ENCODE results near the gene TSPAN17. TPM values are rescaled to one million over a fixed set of nuclear protein-coding genes. Genes with fewer than 3 reads are reported as not detected.

The TSPAN17 gene
- polyA plus RNA-seq, 4 donors: 20.7 to 35.2 (median 24.2) TPM

GRCh38 chr5:176625966-176626875 is 21.1 kb upstream of the TSPAN17 start:
- Histone ChIP-seq H3K27me3 (ENCODE audit: control insufficient read depth in 3 of 3, insufficient read depth in 3 of 3, low read length in 3 of 3) (peaks cover 9 to 82% (median 38%) of the 10 kb centered on the region in 3 donors), H3K4me1 (ENCODE audit: control insufficient read depth in 3 of 3, insufficient read depth in 2 of 3, low read depth in 1 of 3, low read length in 2 of 3) (peaks cover 0 to 10% (median 5%) of the 10 kb centered on the region in 3 donors), H3K36me3 (ENCODE audit: control insufficient read depth in 3 of 3, insufficient read depth in 2 of 3, low read depth in 1 of 3, low read length in 3 of 3) (no peaks in the 10 kb centered on the region), H3K4me3 (ENCODE audit: low read depth in 1 of 3, low read length in 3 of 3) (no peak overlapping the region), H3K27ac (ENCODE audit: low read depth in 1 of 3, low read length in 2 of 3) (no peak overlapping the region), H3K9me3 (ENCODE audit: control insufficient read depth in 2 of 2, insufficient read depth in 1 of 2, low read depth in 1 of 2, low read length in 1 of 2) (no peaks in the 10 kb centered on the region)
- 17 to 35% (median 32%) methylated on average over 25 of the region's 25 CpGs for WGBS, 3 donors
- FAIRE-seq (no peak), DNase-seq (peak in 1 of 2 donors; percentile 63)

GRCh38 chr5:176626876-176627236 is 20.4 kb upstream of the TSPAN17 start:
- no peak overlapping the region for H3K27ac ChIP-seq (ENCODE audit: low read depth in 1 of 3, low read length in 2 of 3)
- H3K4me1 ChIP-seq (ENCODE audit: control insufficient read depth in 3 of 3, insufficient read depth in 2 of 3, low read depth in 1 of 3, low read length in 2 of 3): peaks cover 0 to 10% (median 5%) of the 10 kb centered on the region in 3 donors
- no peak overlapping the region for H3K4me3 ChIP-seq (ENCODE audit: low read depth in 1 of 3, low read length in 3 of 3)
- H3K27me3 ChIP-seq (ENCODE audit: control insufficient read depth in 3 of 3, insufficient read depth in 3 of 3, low read length in 3 of 3): peaks cover 9 to 82% (median 42%) of the 10 kb centered on the region in 3 donors
- DNase-seq (no peak), FAIRE-seq (no peak)
- H3K36me3 ChIP-seq (ENCODE audit: control insufficient read depth in 3 of 3, insufficient read depth in 2 of 3, low read depth in 1 of 3, low read length in 3 of 3): no peaks in the 10 kb centered on the region
- H3K9me3 ChIP-seq (ENCODE audit: control insufficient read depth in 2 of 2, insufficient read depth in 1 of 2, low read depth in 1 of 2, low read length in 1 of 2): no peaks in the 10 kb centered on the region
- WGBS, 3 donors: 12 to 33% (median 29%) methylated on average over 7 of the region's 7 CpGs

- 57 to 75% (median 61%) methylated on average over 5 of the region's 5 CpGs for WGBS, 3 donors
- FAIRE-seq: no peak
- H3K27me3 ChIP-seq (ENCODE audit: control insufficient read depth in 3 of 3, insufficient read depth in 3 of 3, low read length in 3 of 3): peaks cover 9 to 80% (median 42%) of the 10 kb centered on the region in 3 donors
Observed at GRCh38 chr5:176627582-176627981, 19.7 kb upstream of the TSPAN17 start.

GRCh38 chr5:176628406-176629228 is 18.7 kb upstream of the TSPAN17 start:
- 37 to 47% (median 44%) methylated on average over 13 of the region's 13 CpGs for WGBS, 3 donors
- DNase-seq: no peak
- H3K27ac ChIP-seq (ENCODE audit: low read depth in 1 of 3, low read length in 2 of 3): no peak overlapping the region
- H3K27me3 ChIP-seq (ENCODE audit: control insufficient read depth in 3 of 3, insufficient read depth in 3 of 3, low read length in 3 of 3): peaks cover 9 to 81% (median 46%) of the 10 kb centered on the region in 3 donors
- no peaks in the 10 kb centered on the region for H3K36me3 ChIP-seq (ENCODE audit: control insufficient read depth in 3 of 3, insufficient read depth in 2 of 3, low read depth in 1 of 3, low read length in 3 of 3)
- no peak for FAIRE-seq
- peaks cover 0 to 10% (median 5%) of the 10 kb centered on the region in 3 donors for H3K4me1 ChIP-seq (ENCODE audit: control insufficient read depth in 3 of 3, insufficient read depth in 2 of 3, low read depth in 1 of 3, low read length in 2 of 3)
- H3K4me3 ChIP-seq (ENCODE audit: low read depth in 1 of 3, low read length in 3 of 3): no peak overlapping the region
- H3K9me3 ChIP-seq (ENCODE audit: control insufficient read depth in 2 of 2, insufficient read depth in 1 of 2, low read depth in 1 of 2, low read length in 1 of 2): no peaks in the 10 kb centered on the region

More at GRCh38 chr5:176627582-176627981, 19.7 kb upstream of the TSPAN17 start:
- DNase-seq: no peak
- Histone ChIP-seq H3K4me3 (ENCODE audit: low read depth in 1 of 3, low read length in 3 of 3) (no peak overlapping the region), H3K36me3 (ENCODE audit: control insufficient read depth in 3 of 3, insufficient read depth in 2 of 3, low read depth in 1 of 3, low read length in 3 of 3) (no peaks in the 10 kb centered on the region), H3K9me3 (ENCODE audit: control insufficient read depth in 2 of 2, insufficient read depth in 1 of 2, low read depth in 1 of 2, low read length in 1 of 2) (no peaks in the 10 kb centered on the region), H3K27ac (ENCODE audit: low read depth in 1 of 3, low read length in 2 of 3) (no peak overlapping the region), H3K4me1 (ENCODE audit: control insufficient read depth in 3 of 3, insufficient read depth in 2 of 3, low read depth in 1 of 3, low read length in 2 of 3) (peaks cover 0 to 10% (median 5%) of the 10 kb centered on the region in 3 donors)

- Histone ChIP-seq H3K9me3 (ENCODE audit: control insufficient read depth in 2 of 2, insufficient read depth in 1 of 2, low read depth in 1 of 2, low read length in 1 of 2) (no peaks in the 10 kb centered on the region), H3K4me1 (ENCODE audit: control insufficient read depth in 3 of 3, insufficient read depth in 2 of 3, low read depth in 1 of 3, low read length in 2 of 3) (peaks cover 0 to 10% (median 5%) of the 10 kb centered on the region in 3 donors), H3K27ac (ENCODE audit: low read depth in 1 of 3, low read length in 2 of 3) (no peak overlapping the region), H3K36me3 (ENCODE audit: control insufficient read depth in 3 of 3, insufficient read depth in 2 of 3, low read depth in 1 of 3, low read length in 3 of 3) (no peaks in the 10 kb centered on the region), H3K27me3 (ENCODE audit: control insufficient read depth in 3 of 3, insufficient read depth in 3 of 3, low read length in 3 of 3) (peaks cover 9 to 80% (median 46%) of the 10 kb centered on the region in 3 donors), H3K4me3 (ENCODE audit: low read depth in 1 of 3, low read length in 3 of 3) (no peak overlapping the region)
- 8 to 12% (median 11%) methylated on average over 32 to 34 of the region's 34 CpGs for WGBS, 3 donors
- FAIRE-seq (no peak), DNase-seq (no peak)
Observed at GRCh38 chr5:176629317-176629852, 17.9 kb upstream of the TSPAN17 start.

- H3K9me3 ChIP-seq (ENCODE audit: control insufficient read depth in 2 of 2, insufficient read depth in 1 of 2, low read depth in 1 of 2, low read length in 1 of 2): no peaks in the 10 kb centered on the region
- H3K27me3 ChIP-seq (ENCODE audit: control insufficient read depth in 3 of 3, insufficient read depth in 3 of 3, low read length in 3 of 3): peaks cover 9 to 79% (median 46%) of the 10 kb centered on the region in 3 donors
- DNase-seq: peak in 1 of 2 donors; percentile 66
- H3K36me3 ChIP-seq (ENCODE audit: control insufficient read depth in 3 of 3, insufficient read depth in 2 of 3, low read depth in 1 of 3, low read length in 3 of 3): no peaks in the 10 kb centered on the region
- peak within 1 kb of the TSS in 2 of 3 donors; percentile 15 to 18 for H3K4me3 ChIP-seq (ENCODE audit: low read depth in 1 of 3, low read length in 3 of 3)
- H3K4me1 ChIP-seq (ENCODE audit: control insufficient read depth in 3 of 3, insufficient read depth in 2 of 3, low read depth in 1 of 3, low read length in 2 of 3): peaks cover 0 to 10% (median 5%) of the 10 kb centered on the region in 3 donors
- no peak for FAIRE-seq
- 1 to 3% (median 2%) methylated on average over 68 to 94 of the region's 94 CpGs for WGBS, 3 donors
- H3K27ac ChIP-seq (ENCODE audit: low read depth in 1 of 3, low read length in 2 of 3): no peak within 1 kb of the TSS
Observed at GRCh38 chr5:176629853-176630680, 17.2 kb upstream of the TSPAN17 start, which contains the start of the genes EIF4E1B and SNCB. EIF4E1B (plus strand) TSS chr5:176630675; CDS start chr5:176642788, 12,113 bp downstream. SNCB (minus strand) TSS chr5:176630534; CDS start chr5:176629654, 880 bp downstream.

GRCh38 chr5:176630681-176631222 is 16.5 kb upstream of the TSPAN17 start:
- 6 to 7% (median 7%) methylated on average over 20 of the region's 20 CpGs for WGBS, 3 donors
- FAIRE-seq (no peak), DNase-seq (no peak)
- peaks cover 0 to 5% of the 10 kb centered on the region in 2 donors for H3K9me3 ChIP-seq (ENCODE audit: control insufficient read depth in 2 of 2, insufficient read depth in 1 of 2, low read depth in 1 of 2, low read length in 1 of 2)
- H3K36me3 ChIP-seq (ENCODE audit: control insufficient read depth in 3 of 3, insufficient read depth in 2 of 3, low read depth in 1 of 3, low read length in 3 of 3): no peaks in the 10 kb centered on the region
- H3K4me3 ChIP-seq (ENCODE audit: low read depth in 1 of 3, low read length in 3 of 3): peak overlapping the region in 2 of 3 donors; percentile 15 to 18
- peaks cover 0 to 10% (median 5%) of the 10 kb centered on the region in 3 donors for H3K4me1 ChIP-seq (ENCODE audit: control insufficient read depth in 3 of 3, insufficient read depth in 2 of 3, low read depth in 1 of 3, low read length in 2 of 3)
- H3K27ac ChIP-seq (ENCODE audit: low read depth in 1 of 3, low read length in 2 of 3): no peak overlapping the region
- peaks cover 9 to 75% (median 51%) of the 10 kb centered on the region in 3 donors for H3K27me3 ChIP-seq (ENCODE audit: control insufficient read depth in 3 of 3, insufficient read depth in 3 of 3, low read length in 3 of 3)

Data from small intestine (tissue), 7 donors.